ENCODE data around the gene SLC22A23. TPM values are rescaled to one million over a fixed set of nuclear protein-coding genes. Genes with fewer than 3 reads are reported as not detected.

Gene SLC22A23
- total RNA-seq, 2 experiments from 2014 or later: 0.23 to 0.24 TPM

- Mint-ChIP-seq H3K9me3 (ENCODE audit: insufficient read depth) (no peaks in the 10 kb centered on the region), H3K4me1 (ENCODE audit: low read depth) (peaks cover 4% of the 10 kb centered on the region), H3K36me3 (ENCODE audit: low read depth) (no peaks in the 10 kb centered on the region), H3K4me3 (no peak overlapping the region), H3K27me3 (ENCODE audit: low read depth) (peaks cover 6% of the 10 kb centered on the region), H3K27ac (no peak overlapping the region)
- no peak for DNase-seq
- POLR2A ChIA-PET: no interaction called here
- CTCF ChIA-PET: no interaction called here
- no peak for ATAC-seq
Measured at GRCh38 chr6:3312604-3313231, 144.1 kb downstream of the SLC22A23 start.

- Mint-ChIP-seq H3K4me3 (no peak overlapping the region), H3K4me1 (ENCODE audit: low read depth) (no peaks in the 10 kb centered on the region), H3K36me3 (ENCODE audit: low read depth) (no peaks in the 10 kb centered on the region), H3K27me3 (ENCODE audit: low read depth) (peaks cover 1% of the 10 kb centered on the region), H3K27ac (no peak overlapping the region), H3K9me3 (ENCODE audit: insufficient read depth) (no peaks in the 10 kb centered on the region)
- ChIA-PET CTCF (no interaction called here), POLR2A (no interaction called here)
- DNase-seq (no peak), ATAC-seq (no peak)
Measured at GRCh38 chr6:3311826-3312225, 145.0 kb downstream of the SLC22A23 start.

- ATAC-seq (no peak), DNase-seq (no peak)
- no peaks in the 10 kb centered on the region for H3K4me1 Mint-ChIP-seq (ENCODE audit: low read depth)
- H3K9me3 Mint-ChIP-seq (ENCODE audit: insufficient read depth): peaks cover 2% of the 10 kb centered on the region
- H3K4me3 Mint-ChIP-seq: no peak overlapping the region
- ChIA-PET CTCF (no interaction called here), POLR2A (no interaction called here)
- no peak overlapping the region for H3K27ac Mint-ChIP-seq
- no peaks in the 10 kb centered on the region for H3K36me3 Mint-ChIP-seq (ENCODE audit: low read depth)
- H3K27me3 Mint-ChIP-seq (ENCODE audit: low read depth): no peaks in the 10 kb centered on the region
Measured at GRCh38 chr6:3310703-3311102, 146.1 kb downstream of the SLC22A23 start.

GRCh38 chr6:3310051-3310448 is 146.8 kb downstream of the SLC22A23 start:
- Mint-ChIP-seq H3K27me3 (ENCODE audit: low read depth) (no peaks in the 10 kb centered on the region), H3K27ac (no peak overlapping the region), H3K36me3 (ENCODE audit: low read depth) (no peaks in the 10 kb centered on the region), H3K4me1 (ENCODE audit: low read depth) (no peaks in the 10 kb centered on the region), H3K9me3 (ENCODE audit: insufficient read depth) (peaks cover 5% of the 10 kb centered on the region), H3K4me3 (no peak overlapping the region)
- ChIA-PET CTCF (no interaction called here), POLR2A (no interaction called here)
- ATAC-seq: no peak
- DNase-seq: no peak

- no peak for DNase-seq
- no peak overlapping the region for H3K27ac Mint-ChIP-seq
- ChIA-PET CTCF (no interaction called here), POLR2A (no interaction called here)
- ATAC-seq: no peak
- no peaks in the 10 kb centered on the region for H3K27me3 Mint-ChIP-seq (ENCODE audit: low read depth)
- H3K4me3 Mint-ChIP-seq: no peak overlapping the region
- H3K36me3 Mint-ChIP-seq (ENCODE audit: low read depth): no peaks in the 10 kb centered on the region
- H3K4me1 Mint-ChIP-seq (ENCODE audit: low read depth): no peaks in the 10 kb centered on the region
- H3K9me3 Mint-ChIP-seq (ENCODE audit: insufficient read depth): peaks cover 5% of the 10 kb centered on the region
Measured at GRCh38 chr6:3309391-3310050, 147.3 kb downstream of the SLC22A23 start.

- POLR2A ChIA-PET: no interaction called here
- Mint-ChIP-seq H3K27me3 (ENCODE audit: low read depth) (peaks cover 3% of the 10 kb centered on the region), H3K4me3 (no peak overlapping the region), H3K36me3 (ENCODE audit: low read depth) (no peaks in the 10 kb centered on the region), H3K9me3 (ENCODE audit: insufficient read depth) (peaks cover 5% of the 10 kb centered on the region), H3K27ac (no peak overlapping the region), H3K4me1 (ENCODE audit: low read depth) (no peaks in the 10 kb centered on the region)
- ATAC-seq: no peak
- CTCF ChIA-PET: no interaction called here
- DNase-seq: no peak
Measured at GRCh38 chr6:3308106-3308505, 148.7 kb downstream of the SLC22A23 start.

- Mint-ChIP-seq H3K27ac (no peak overlapping the region), H3K4me1 (ENCODE audit: low read depth) (no peaks in the 10 kb centered on the region), H3K27me3 (ENCODE audit: low read depth) (peaks cover 3% of the 10 kb centered on the region), H3K4me3 (no peak overlapping the region), H3K9me3 (ENCODE audit: insufficient read depth) (peaks cover 5% of the 10 kb centered on the region), H3K36me3 (ENCODE audit: low read depth) (no peaks in the 10 kb centered on the region)
- ChIA-PET CTCF (no interaction called here), POLR2A (no interaction called here)
- ATAC-seq (no peak), DNase-seq (no peak)
Measured at GRCh38 chr6:3307436-3307835, 149.4 kb downstream of the SLC22A23 start.

- peaks cover 5% of the 10 kb centered on the region for H3K9me3 Mint-ChIP-seq (ENCODE audit: insufficient read depth)
- no peak for DNase-seq
- CTCF ChIA-PET: no interaction called here
- no peaks in the 10 kb centered on the region for H3K4me1 Mint-ChIP-seq (ENCODE audit: low read depth)
- H3K36me3 Mint-ChIP-seq (ENCODE audit: low read depth): no peaks in the 10 kb centered on the region
- H3K27ac Mint-ChIP-seq: no peak overlapping the region
- H3K27me3 Mint-ChIP-seq (ENCODE audit: low read depth): peaks cover 5% of the 10 kb centered on the region
- ATAC-seq: no peak
- H3K4me3 Mint-ChIP-seq: no peak overlapping the region
- POLR2A ChIA-PET: no interaction called here
Measured at GRCh38 chr6:3306848-3307247, 150.0 kb downstream of the SLC22A23 start.

- H3K4me1 Mint-ChIP-seq (ENCODE audit: low read depth): no peaks in the 10 kb centered on the region
- H3K4me3 Mint-ChIP-seq: no peak overlapping the region
- H3K36me3 Mint-ChIP-seq (ENCODE audit: low read depth): no peaks in the 10 kb centered on the region
- H3K27ac Mint-ChIP-seq: no peak overlapping the region
- ATAC-seq (no peak), DNase-seq (no peak)
- ChIA-PET CTCF (no interaction called here), POLR2A (no interaction called here)
- peaks cover 5% of the 10 kb centered on the region for H3K27me3 Mint-ChIP-seq (ENCODE audit: low read depth)
- peaks cover 5% of the 10 kb centered on the region for H3K9me3 Mint-ChIP-seq (ENCODE audit: insufficient read depth)
Measured at GRCh38 chr6:3305831-3306230, 151.0 kb downstream of the SLC22A23 start.

- Mint-ChIP-seq H3K36me3 (ENCODE audit: low read depth) (no peaks in the 10 kb centered on the region), H3K4me3 (no peak overlapping the region), H3K9me3 (ENCODE audit: insufficient read depth) (peaks cover 5% of the 10 kb centered on the region), H3K4me1 (ENCODE audit: low read depth) (no peaks in the 10 kb centered on the region), H3K27me3 (ENCODE audit: low read depth) (peaks cover 5% of the 10 kb centered on the region), H3K27ac (no peak overlapping the region)
- no peak for ATAC-seq
- no peak for DNase-seq
- ChIA-PET CTCF (no interaction called here), POLR2A (no interaction called here)
Measured at GRCh38 chr6:3305216-3305565, 151.7 kb downstream of the SLC22A23 start.

- H3K9me3 Mint-ChIP-seq (ENCODE audit: insufficient read depth): peaks cover 5% of the 10 kb centered on the region
- no peak for DNase-seq
- ATAC-seq: no peak
- H3K36me3 Mint-ChIP-seq (ENCODE audit: low read depth): no peaks in the 10 kb centered on the region
- peaks cover 5% of the 10 kb centered on the region for H3K27me3 Mint-ChIP-seq (ENCODE audit: low read depth)
- H3K4me3 Mint-ChIP-seq: no peak overlapping the region
- POLR2A ChIA-PET: no interaction called here
- no peaks in the 10 kb centered on the region for H3K4me1 Mint-ChIP-seq (ENCODE audit: low read depth)
- H3K27ac Mint-ChIP-seq: no peak overlapping the region
- CTCF ChIA-PET: no interaction called here
Measured at GRCh38 chr6:3304500-3305215, 152.2 kb downstream of the SLC22A23 start.

GRCh38 chr6:3303795-3304411 is 152.9 kb downstream of the SLC22A23 start:
- DNase-seq (no peak), ATAC-seq (no peak)
- POLR2A ChIA-PET: no interaction called here
- no peaks in the 10 kb centered on the region for H3K36me3 Mint-ChIP-seq (ENCODE audit: low read depth)
- no peaks in the 10 kb centered on the region for H3K4me1 Mint-ChIP-seq (ENCODE audit: low read depth)
- peaks cover 5% of the 10 kb centered on the region for H3K27me3 Mint-ChIP-seq (ENCODE audit: low read depth)
- no peak overlapping the region for H3K27ac Mint-ChIP-seq
- CTCF ChIA-PET: no interaction called here
- H3K4me3 Mint-ChIP-seq: no peak overlapping the region
- H3K9me3 Mint-ChIP-seq (ENCODE audit: insufficient read depth): peaks cover 5% of the 10 kb centered on the region

All from activated CD8-positive, alpha-beta T cell treated with anti-CD3 and anti-CD28 coated beads, Interleukin-2, amount 10 ng/mL, durations not matched to agents 7 days and 5 days (primary cell).